T-helper 1 cell treated with Interleukin-12 subunit alpha and Interleukin-12 subunit beta and Interleukin-4 antibody, amounts not matched to agents 30 μg/mL and 1 μg/mL, for 36 hours (primary cell): ENCODE measurements around the gene CDK11A.
"Not testable (repeated sequence)": the region's sequence is repeated elsewhere in the genome, so short reads cannot be mapped to it uniquely, and the experiment has no call there.

Source experiments
- H3K27ac Mint-ChIP-seq: one replicate; pipeline ENCODE4 v1.8.0; 2021; ENCODE audit warnings: mild to moderate bottlenecking, mixed read lengths
- H3K27me3 Mint-ChIP-seq: one replicate; pipeline ENCODE4 v1.8.0; 2021; ENCODE audit warnings: low read depth, mixed read lengths
- H3K36me3 Mint-ChIP-seq: one replicate; pipeline ENCODE4 v1.8.0; 2021; ENCODE audit warnings: low read depth, mixed read lengths
- H3K4me1 Mint-ChIP-seq: one replicate; pipeline ENCODE4 v1.8.0; 2021; ENCODE audit warnings: low read depth, mixed read lengths
- H3K4me3 Mint-ChIP-seq: one replicate; pipeline ENCODE4 v1.8.0; 2021; ENCODE audit warnings: mild to moderate bottlenecking, moderate library complexity, mixed read lengths
- H3K9me3 Mint-ChIP-seq: one replicate; pipeline ENCODE4 v1.8.0; 2021; ENCODE audit warnings: mixed read lengths

The CDK11A gene

GRCh38 chr1:1724035-1724864, at the start of gene CDK11A:
CDK11A (minus strand) TSS chr1:1724357; CDS start chr1:1722818, 1,539 bp downstream.
- H3K9me3 Mint-ChIP-seq, H3K27me3 Mint-ChIP-seq: not testable (repeated sequence)
- Mint-ChIP-seq H3K27ac (peak within 1 kb of the TSS; percentile 98), H3K4me3 (peak within 1 kb of the TSS; percentile 96), H3K4me1 (peaks cover 20% of the 10 kb centered on the region), H3K36me3 (peaks cover 20% of the 10 kb centered on the region)

- no peaks in the 10 kb centered on the region for H3K27me3 Mint-ChIP-seq
- no peak overlapping the region for H3K27ac Mint-ChIP-seq
- H3K36me3 Mint-ChIP-seq, result peaks cover 38% of the 10 kb centered on the region
- H3K4me3 Mint-ChIP-seq, result no peak overlapping the region
- H3K4me1 Mint-ChIP-seq, result peaks cover 20% of the 10 kb centered on the region
- H3K9me3 Mint-ChIP-seq, result peaks cover 10% of the 10 kb centered on the region
These were observed 49.7 kb upstream of the CDK11A start for GRCh38 chr1:1773874-1774273.

GRCh38 chr1:1771096-1771495, 46.9 kb upstream of the CDK11A start:
- H3K4me3 Mint-ChIP-seq, result no peak overlapping the region
- H3K27ac Mint-ChIP-seq, result no peak overlapping the region
- peaks cover 14% of the 10 kb centered on the region for H3K4me1 Mint-ChIP-seq
- no peaks in the 10 kb centered on the region for H3K27me3 Mint-ChIP-seq
- H3K36me3 Mint-ChIP-seq, result peaks cover 42% of the 10 kb centered on the region
- peaks cover 14% of the 10 kb centered on the region for H3K9me3 Mint-ChIP-seq

- H3K4me1 Mint-ChIP-seq, result peaks cover 5% of the 10 kb centered on the region
- H3K27me3 Mint-ChIP-seq, result no peaks in the 10 kb centered on the region
- peaks cover 35% of the 10 kb centered on the region for H3K36me3 Mint-ChIP-seq
- H3K27ac Mint-ChIP-seq, result no peak overlapping the region
- H3K9me3 Mint-ChIP-seq, result peaks cover 14% of the 10 kb centered on the region
- H3K4me3 Mint-ChIP-seq, result no peak overlapping the region
These were observed 45.9 kb upstream of the CDK11A start for GRCh38 chr1:1770102-1770501.

GRCh38 chr1:1768249-1768992, 44.3 kb upstream of the CDK11A start:
- no peaks in the 10 kb centered on the region for H3K27me3 Mint-ChIP-seq

GRCh38 chr1:1764876-1765470, 40.8 kb upstream of the CDK11A start:
- no peaks in the 10 kb centered on the region for H3K27me3 Mint-ChIP-seq
- H3K36me3 Mint-ChIP-seq, result peaks cover 29% of the 10 kb centered on the region
- no peak overlapping the region for H3K4me3 Mint-ChIP-seq
- peaks cover 5% of the 10 kb centered on the region for H3K9me3 Mint-ChIP-seq
- H3K27ac Mint-ChIP-seq, result no peak overlapping the region
- peaks cover 5% of the 10 kb centered on the region for H3K4me1 Mint-ChIP-seq

More at GRCh38 chr1:1768249-1768992, 44.3 kb upstream of the CDK11A start:
- Mint-ChIP-seq H3K9me3 (peaks cover 14% of the 10 kb centered on the region), H3K4me3 (no peak overlapping the region), H3K36me3 (peaks cover 40% of the 10 kb centered on the region), H3K27ac (no peak overlapping the region), H3K4me1 (peaks cover 5% of the 10 kb centered on the region)

- Mint-ChIP-seq H3K27me3 (no peaks in the 10 kb centered on the region), H3K4me3 (no peak overlapping the region), H3K36me3 (peaks cover 23% of the 10 kb centered on the region), H3K27ac (no peak overlapping the region), H3K9me3 (peaks cover 5% of the 10 kb centered on the region), H3K4me1 (peaks cover 5% of the 10 kb centered on the region)
These were observed 39.8 kb upstream of the CDK11A start for GRCh38 chr1:1763657-1764621.

- Mint-ChIP-seq H3K4me1 (no peaks in the 10 kb centered on the region), H3K4me3 (no peak overlapping the region), H3K27me3 (no peaks in the 10 kb centered on the region), H3K36me3 (peaks cover 16% of the 10 kb centered on the region), H3K9me3 (no peaks in the 10 kb centered on the region), H3K27ac (no peak overlapping the region)
These were observed 37.6 kb upstream of the CDK11A start for GRCh38 chr1:1761504-1762376.

- H3K27ac Mint-ChIP-seq, result no peak overlapping the region
- no peaks in the 10 kb centered on the region for H3K27me3 Mint-ChIP-seq
- H3K4me1 Mint-ChIP-seq, result no peaks in the 10 kb centered on the region
- H3K36me3 Mint-ChIP-seq, result peaks cover 17% of the 10 kb centered on the region
- H3K4me3 Mint-ChIP-seq, result no peak overlapping the region
- H3K9me3 Mint-ChIP-seq, result no peaks in the 10 kb centered on the region
These were observed 36.6 kb upstream of the CDK11A start for GRCh38 chr1:1760715-1761114.

GRCh38 chr1:1760345-1760650, 36.1 kb upstream of the CDK11A start:
- H3K9me3 Mint-ChIP-seq, result no peaks in the 10 kb centered on the region
- no peak overlapping the region for H3K4me3 Mint-ChIP-seq
- no peak overlapping the region for H3K27ac Mint-ChIP-seq
- H3K27me3 Mint-ChIP-seq, result no peaks in the 10 kb centered on the region
- no peaks in the 10 kb centered on the region for H3K4me1 Mint-ChIP-seq
- H3K36me3 Mint-ChIP-seq, result peaks cover 17% of the 10 kb centered on the region

- Mint-ChIP-seq H3K36me3 (peaks cover 16% of the 10 kb centered on the region), H3K4me3 (no peak overlapping the region), H3K4me1 (no peaks in the 10 kb centered on the region), H3K27ac (no peak overlapping the region), H3K9me3 (no peaks in the 10 kb centered on the region), H3K27me3 (no peaks in the 10 kb centered on the region)
These were observed 35.5 kb upstream of the CDK11A start for GRCh38 chr1:1759456-1760344.

GRCh38 chr1:1758692-1759455, 34.7 kb upstream of the CDK11A start:
- Mint-ChIP-seq H3K9me3 (no peaks in the 10 kb centered on the region), H3K27me3 (no peaks in the 10 kb centered on the region), H3K4me3 (no peak overlapping the region), H3K27ac (no peak overlapping the region), H3K4me1 (no peaks in the 10 kb centered on the region), H3K36me3 (peaks cover 15% of the 10 kb centered on the region)
